Trophoblast cell (in vitro differentiated cells and primary cell): ENCODE data around the gene PFKL.

Experiments used
- DNase-seq, 2 donors: peaks; one replicate each; pipeline ENCODE4 v3.0.0-alpha.2; 2016
- H2AFZ ChIP-seq: 2 replicates; pipeline ENCODE4 v1.6.1; 2013; ENCODE audit warnings: low read length, moderate library complexity, mild to moderate bottlenecking; ENCODE audit not compliant: insufficient read depth, poor library complexity
- H2AK5ac ChIP-seq: 2 replicates; pipeline ENCODE4 v1.6.1; 2013; ENCODE audit warnings: mild to moderate bottlenecking, low read length
- H2BK120ac ChIP-seq: 2 replicates; pipeline ENCODE4 v1.6.1; 2013; ENCODE audit warnings: low read length, mild to moderate bottlenecking, moderate library complexity; ENCODE audit not compliant: insufficient read depth, poor library complexity
- H2BK12ac ChIP-seq: 2 replicates; pipeline ENCODE4 v1.6.1; 2013; ENCODE audit warnings: mild to moderate bottlenecking, low read length, moderate library complexity
- H2BK5ac ChIP-seq: 2 replicates; pipeline ENCODE4 v1.6.1; 2013; ENCODE audit warnings: low read length, low read depth, moderate library complexity, mild to moderate bottlenecking; ENCODE audit not compliant: poor library complexity
- H3K14ac ChIP-seq: 2 replicates; pipeline ENCODE4 v1.6.1; 2013; ENCODE audit warnings: mild to moderate bottlenecking, low read length
- H3K18ac ChIP-seq: 2 replicates; pipeline ENCODE4 v1.6.1; 2013; ENCODE audit warnings: mild to moderate bottlenecking, low read length
- H3K23ac ChIP-seq: 2 replicates; pipeline ENCODE4 v1.6.1; 2013; ENCODE audit warnings: low read length
- H3K27ac ChIP-seq: 2 replicates; pipeline ENCODE4 v1.5.1; 2013; ENCODE audit warnings: low read depth, mild to moderate bottlenecking, inconsistent platforms, low read length, moderate library complexity
- H3K27me3 ChIP-seq: 2 replicates; pipeline ENCODE4 v1.6.1; 2013; ENCODE audit warnings: inconsistent platforms, mild to moderate bottlenecking, low read length, moderate library complexity; ENCODE audit not compliant: insufficient read depth
- H3K36me3 ChIP-seq, 2 experiments: 1 replicate in 1 of 2; 2 replicates in 1 of 2; pipeline ENCODE4 v1.6.1; 2013; ENCODE audit warnings: low read length in 2 of 2, mild to moderate bottlenecking in 2 of 2, moderate library complexity in 1 of 2; ENCODE audit not compliant: insufficient read depth in 2 of 2, control insufficient read depth in 1 of 2
- H3K4ac ChIP-seq: 2 replicates; pipeline ENCODE4 v1.6.1; 2013; ENCODE audit warnings: low read depth, mild to moderate bottlenecking, low read length, moderate library complexity
- H3K4me1 ChIP-seq, 2 experiments: 1 replicate in 1 of 2; 2 replicates in 1 of 2; pipeline ENCODE4 v1.6.1; 2013; ENCODE audit warnings: low read length in 2 of 2, mild to moderate bottlenecking in 2 of 2, moderate library complexity in 1 of 2; ENCODE audit not compliant: insufficient read depth in 2 of 2, control insufficient read depth in 1 of 2
- H3K4me2 ChIP-seq: 2 replicates; pipeline ENCODE4 v1.6.1; 2013; ENCODE audit warnings: inconsistent platforms, mild to moderate bottlenecking, low read length, moderate library complexity
- H3K4me3 ChIP-seq: 2 replicates; pipeline ENCODE4 v1.5.1; 2013; ENCODE audit warnings: mild to moderate bottlenecking, low read depth, low read length, inconsistent platforms
- H3K79me1 ChIP-seq: one replicate; pipeline ENCODE4 v1.6.1; 2013; ENCODE audit warnings: low read length
- H3K79me2 ChIP-seq: 2 replicates; pipeline ENCODE4 v1.6.1; 2013; ENCODE audit warnings: low read length, mild to moderate bottlenecking; ENCODE audit not compliant: control insufficient read depth, insufficient read depth, poor library complexity
- H3K9ac ChIP-seq: 2 replicates; pipeline ENCODE4 v1.6.1; 2013; ENCODE audit warnings: mild to moderate bottlenecking, low read length
- H3K9me3 ChIP-seq: 2 replicates; pipeline ENCODE4 v1.6.1; 2013; ENCODE audit warnings: low read depth, mild to moderate bottlenecking, control low read depth, inconsistent platforms, low read length; ENCODE audit not compliant: insufficient read depth
- H4K12ac ChIP-seq: 2 replicates; pipeline ENCODE4 v1.6.1; 2013; ENCODE audit warnings: low read depth, mild to moderate bottlenecking, low read length, moderate library complexity
- H4K8ac ChIP-seq: 2 replicates; pipeline ENCODE4 v1.6.1; 2013; ENCODE audit warnings: low read depth, mild to moderate bottlenecking, low read length, moderate library complexity
- H4K91ac ChIP-seq: one replicate; pipeline ENCODE4 v1.6.1; 2013; ENCODE audit warnings: low read depth, mild to moderate bottlenecking, low read length, moderate library complexity
- WGBS: extraction: QIAGEN DNeasy Blood & Tissue Kit; methylation state at CpG from one replicate; pipeline ENCODE4 v1.1.7; 2013; ENCODE audit warnings: missing lambda C conversion rate; ENCODE audit not compliant: insufficient read length, insufficient coverage; ENCODE audit errors: extremely low coverage; 5-methylcytosine and 5-hydroxymethylcytosine counted together

The PFKL gene

GRCh38 chr21:44365251-44365966 lies 65.6 kb downstream of the PFKL start:
- Histone ChIP-seq H3K9ac (no peak overlapping the region), H3K23ac (no peak overlapping the region), H3K9me3 (peaks cover 5% of the 10 kb centered on the region), H2BK5ac (no peak overlapping the region), H3K14ac (no peak overlapping the region), H3K79me2 (no peaks in the 10 kb centered on the region), H3K4me1 (peaks cover 0 to 3% of the 10 kb centered on the region in 2 experiments), H4K91ac (no peak overlapping the region), H3K27ac (no peak overlapping the region), H3K79me1 (no peaks in the 10 kb centered on the region), H3K18ac (no peak overlapping the region), H2AFZ (no peak overlapping the region), H4K12ac (no peak overlapping the region), H2BK12ac (no peak overlapping the region), H3K4me3 (no peak overlapping the region), H3K36me3 (no peaks in the 10 kb centered on the region), H3K27me3 (peaks cover 4% of the 10 kb centered on the region), H4K8ac (no peak overlapping the region), H3K4me2 (no peak overlapping the region), H2AK5ac (no peak overlapping the region), H3K4ac (no peak overlapping the region), H2BK120ac (no peak overlapping the region)
- no CpG with 5 or more reads among the region's 18 CpGs for WGBS
- no peak for DNase-seq

GRCh38 chr21:44365967-44366585 lies 66.2 kb downstream of the PFKL start:
- Histone ChIP-seq H3K9me3 (peaks cover 10% of the 10 kb centered on the region), H3K4me3 (no peak overlapping the region), H2BK120ac (no peak overlapping the region), H4K12ac (no peak overlapping the region), H3K18ac (no peak overlapping the region), H3K79me2 (no peaks in the 10 kb centered on the region), H3K9ac (no peak overlapping the region), H3K14ac (no peak overlapping the region), H3K4me1 (peaks cover 0 to 3% of the 10 kb centered on the region in 2 experiments), H3K79me1 (no peaks in the 10 kb centered on the region), H2AFZ (no peak overlapping the region), H3K36me3 (no peaks in the 10 kb centered on the region), H3K23ac (no peak overlapping the region), H3K27me3 (peaks cover 4% of the 10 kb centered on the region), H4K8ac (no peak overlapping the region), H3K4ac (no peak overlapping the region), H2BK12ac (no peak overlapping the region), H2BK5ac (no peak overlapping the region), H3K27ac (no peak overlapping the region), H3K4me2 (no peak overlapping the region), H4K91ac (no peak overlapping the region), H2AK5ac (no peak overlapping the region)
- no peak for DNase-seq
- no CpG with 5 or more reads among the region's 22 CpGs for WGBS

- no CpG with 5 or more reads among the region's 28 CpGs for WGBS
- Histone ChIP-seq H2BK5ac (no peak overlapping the region), H3K4me1 (peaks cover 0 to 3% of the 10 kb centered on the region in 2 experiments)
Measured at GRCh38 chr21:44366586-44367211, 66.8 kb downstream of the PFKL start.

GRCh38 chr21:44368711-44369446 lies 69.0 kb downstream of the PFKL start:
- H3K9ac ChIP-seq = no peak overlapping the region
- no peak overlapping the region for H3K4me3 ChIP-seq
- no peak overlapping the region for H4K12ac ChIP-seq
- H3K23ac ChIP-seq = no peak overlapping the region
- H3K36me3 ChIP-seq = no peaks in the 10 kb centered on the region
- peaks cover 0 to 3% of the 10 kb centered on the region in 2 experiments for H3K4me1 ChIP-seq
- H3K4ac ChIP-seq = no peak overlapping the region
- H4K91ac ChIP-seq = no peak overlapping the region
- no peak overlapping the region for H2AK5ac ChIP-seq
- peaks cover 9% of the 10 kb centered on the region for H3K9me3 ChIP-seq
- H4K8ac ChIP-seq = no peak overlapping the region
- no peak overlapping the region for H2AFZ ChIP-seq
- no peak overlapping the region for H3K14ac ChIP-seq
- DNase-seq = no peak
- no peak overlapping the region for H3K18ac ChIP-seq
- no CpG with 5 or more reads among the region's 35 CpGs for WGBS
- no peaks in the 10 kb centered on the region for H3K79me2 ChIP-seq
- no peak overlapping the region for H2BK120ac ChIP-seq
- H3K27ac ChIP-seq = no peak overlapping the region
- no peak overlapping the region for H3K4me2 ChIP-seq
- no peaks in the 10 kb centered on the region for H3K79me1 ChIP-seq
- H2BK12ac ChIP-seq = no peak overlapping the region
- no peak overlapping the region for H2BK5ac ChIP-seq
- peaks cover 4% of the 10 kb centered on the region for H3K27me3 ChIP-seq

More at GRCh38 chr21:44366586-44367211, 66.8 kb downstream of the PFKL start:
- H3K14ac ChIP-seq = no peak overlapping the region
- H2BK12ac ChIP-seq = no peak overlapping the region
- no peak overlapping the region for H3K4me2 ChIP-seq
- H3K27me3 ChIP-seq = peaks cover 4% of the 10 kb centered on the region
- no peaks in the 10 kb centered on the region for H3K36me3 ChIP-seq
- no peak overlapping the region for H3K4me3 ChIP-seq
- peaks cover 10% of the 10 kb centered on the region for H3K9me3 ChIP-seq
- no peak overlapping the region for H3K23ac ChIP-seq
- H2BK120ac ChIP-seq = no peak overlapping the region
- H3K9ac ChIP-seq = no peak overlapping the region
- no peak overlapping the region for H2AK5ac ChIP-seq
- H2AFZ ChIP-seq = no peak overlapping the region
- H3K18ac ChIP-seq = no peak overlapping the region
- no peak overlapping the region for H4K91ac ChIP-seq
- no peak for DNase-seq
- no peaks in the 10 kb centered on the region for H3K79me2 ChIP-seq
- H4K8ac ChIP-seq = no peak overlapping the region
- H3K79me1 ChIP-seq = no peaks in the 10 kb centered on the region
- H4K12ac ChIP-seq = no peak overlapping the region
- H3K4ac ChIP-seq = no peak overlapping the region
- no peak overlapping the region for H3K27ac ChIP-seq
